HCT116 (cell line): ENCODE data around the gene SPINK14. TPM values are rescaled to one million over a fixed set of nuclear protein-coding genes. Genes with fewer than 3 reads are reported as not detected.

Experiments
- ATAC-seq: fragments of 200-7000 bp; cut with Tn5 transposase; 2 replicates; pipeline ENCODE4 v1.9.1; 2020; ENCODE audit warnings: mild to moderate bottlenecking, moderate library complexity
- BruUV-seq: library from RNA; stranded (reverse); fragments of 400-500 nt; replicated peaks from 2 replicates; lab custom pipeline; 2021; lab: Mats Ljungman, UMichigan
- CTCF ChIA-PET: fragments of 300-600 bp; sonication (Branson Sonifier 250); formaldehyde crosslinking; loops from one replicate; lab custom pipeline; 2021; ENCODE audit warnings: antibody characterized with exemption; lab: Charles Lee
- POLR2A ChIA-PET: fragments of 300-600, 350-600 bp; sonication (Branson Sonifier 250); formaldehyde crosslinking; loops from one replicate; lab custom pipeline; 2021; ENCODE audit warnings: antibody characterized with exemption; lab: Charles Lee
- RAD21 ChIA-PET, 2 experiments: fragments of 300-600 bp; sonication (Branson Sonifier 250); formaldehyde crosslinking; loops; one replicate each; lab custom pipeline; 2023; ENCODE audit warnings: low total read pairs in 2 of 2; ENCODE audit not compliant: uncharacterized antibody in 2 of 2, unreplicated experiment in 2 of 2, low non-redundant PET in 1 of 2; lab: Charles Lee
- DNase-seq: peaks from one replicate; pipeline ENCODE4 v3.0.0-alpha.2; 2010; ENCODE audit warnings: low read depth, low spot score
- H2AFZ ChIP-seq: fragments of 200-600 bp; shearing (Covaris generic), sonication (generic); 2 replicates; pipeline ENCODE4 v1.6.1; 2017; ENCODE audit warnings: low read depth, mixed run types, mixed read lengths, antibody characterized with exemption, low read length; ENCODE audit not compliant: poor library complexity, severe bottlenecking
- H3K27ac ChIP-seq: 2 replicates; pipeline ENCODE4 v1.5.1; 2012; ENCODE audit warnings: low read depth, low read length
- H3K27me3 ChIP-seq: fragments of 200-600 bp; sonication (generic); 2 replicates; pipeline ENCODE4 v1.6.1; 2016; ENCODE audit warnings: mixed run types, low read length, mixed read lengths; ENCODE audit not compliant: insufficient read depth
- H3K36me3 ChIP-seq, 2 experiments: fragments of 200-500 bp in 1 of 2; fragments of 200-600 bp in 1 of 2; sonication (Bioruptor generic) in 1 of 2; sonication (generic) in 1 of 2; 2 replicates each; pipeline versions ENCODE4 v1.5.1 to v1.6.1; 2014 to 2016; ENCODE audit warnings: low read length in 2 of 2, inconsistent platforms in 1 of 2, mixed read lengths in 1 of 2, mixed run types in 1 of 2; ENCODE audit not compliant: insufficient read depth in 2 of 2, control insufficient read depth in 1 of 2
- H3K4me1 ChIP-seq, 2 experiments: fragments of 200-600 bp in 1 of 2; sonication (generic) in 1 of 2; 2 replicates each; pipeline versions ENCODE4 v1.5.1 to v1.6.1; 2012 to 2017; ENCODE audit warnings: low read length in 2 of 2, inconsistent platforms in 1 of 2, mild to moderate bottlenecking in 1 of 2, mixed read lengths in 1 of 2, mixed run types in 1 of 2, moderate library complexity in 1 of 2; ENCODE audit not compliant: insufficient read depth in 2 of 2, control insufficient read depth in 1 of 2
- H3K4me2 ChIP-seq: fragments of 200-600 bp; sonication (generic); 2 replicates; pipeline ENCODE4 v1.6.1; 2017; ENCODE audit warnings: mixed run types, low read length, mixed read lengths
- H3K4me3 ChIP-seq, 2 experiments: fragments of 200-600 bp in 1 of 2; sonication (generic) in 1 of 2; replicated peaks in 1 of 2; 2 replicates each; pipeline ENCODE4 v1.5.1; 2011 to 2016; ENCODE audit warnings: low read length in 2 of 2, control low read depth in 1 of 2, low read depth in 1 of 2, mild to moderate bottlenecking in 1 of 2, mixed read lengths in 1 of 2, mixed run types in 1 of 2
- H3K79me2 ChIP-seq: fragments of 200-600 bp; sonication (generic); 2 replicates; pipeline ENCODE4 v1.6.1; 2017; ENCODE audit warnings: mild to moderate bottlenecking, mixed run types, low read length, moderate library complexity, mixed read lengths; ENCODE audit not compliant: insufficient read depth
- H3K9ac ChIP-seq: fragments of 200-600 bp; sonication (generic); 2 replicates; pipeline ENCODE4 v1.6.1; 2016; ENCODE audit warnings: low read length, mixed read lengths
- H3K9me2 ChIP-seq: fragments of 200-600 bp; sonication (generic), shearing (Covaris generic); 2 replicates; pipeline ENCODE4 v1.6.1; 2017; ENCODE audit warnings: mixed run types, mild to moderate bottlenecking, moderate library complexity; ENCODE audit not compliant: insufficient read depth
- H3K9me3 ChIP-seq, 2 experiments: fragments of 200-500 bp in 1 of 2; fragments of 200-600 bp in 1 of 2; sonication (Bioruptor generic) in 1 of 2; sonication (generic) in 1 of 2; 2 replicates each; pipeline ENCODE4 v1.6.1; 2014 to 2017; ENCODE audit warnings: low read length in 2 of 2, mixed read lengths in 2 of 2, inconsistent platforms in 1 of 2, low read depth in 1 of 2, mild to moderate bottlenecking in 1 of 2, mixed run types in 1 of 2, moderate library complexity in 1 of 2; ENCODE audit not compliant: control insufficient read depth in 1 of 2, insufficient read depth in 1 of 2
- H4K20me1 ChIP-seq: fragments of 200-600 bp; sonication (generic), shearing (Covaris generic); 2 replicates; pipeline ENCODE4 v1.6.1; 2017; ENCODE audit warnings: mixed run types, mild to moderate bottlenecking, moderate library complexity; ENCODE audit not compliant: insufficient read depth
- ATF3 ChIP-seq: IDR thresholded peaks from 2 replicates; pipeline ENCODE4 v1.6.1; 2012
- CTCF ChIP-seq, 3 experiments: fragments of 200-600 bp in 1 of 3; sonication (generic) in 1 of 3; IDR thresholded peaks in 2 of 3; conservative IDR thresholded peaks in 1 of 3; 2 replicates each; pipeline ENCODE4 v1.5.1; 2012 to 2017; ENCODE audit warnings: low read depth in 2 of 3, low read length in 2 of 3, antibody characterized with exemption in 1 of 3, borderline replicate concordance in 1 of 3, control low read depth in 1 of 3, mild to moderate bottlenecking in 1 of 3, mixed read lengths in 1 of 3, mixed run types in 1 of 3, moderate library complexity in 1 of 3; ENCODE audit not compliant: insufficient read depth in 1 of 3
- EZH2 ChIP-seq: fragments of 200-600 bp; sonication (generic); IDR thresholded peaks from 2 replicates; pipeline ENCODE4 v1.6.1; 2017; ENCODE audit warnings: antibody characterized with exemption, mixed run types
- EZH2phosphoT487 ChIP-seq: fragments of 200-600 bp; IDR thresholded peaks from 2 replicates; pipeline ENCODE4 v1.6.1; 2018; ENCODE audit warnings: antibody characterized with exemption, borderline replicate concordance
- FOSL1 ChIP-seq: IDR thresholded peaks from 2 replicates; pipeline ENCODE4 v1.6.1; 2012; ENCODE audit warnings: low read depth
- POLR2A ChIP-seq: IDR thresholded peaks from 2 replicates; pipeline ENCODE4 v1.7.0; 2011; ENCODE audit warnings: borderline replicate concordance; ENCODE audit not compliant: insufficient read depth, insufficient read length; ENCODE audit errors: extremely low read depth
- POLR2AphosphoS5 ChIP-seq: IDR thresholded peaks from 2 replicates; pipeline ENCODE4 v1.6.1; 2011; ENCODE audit warnings: mild to moderate bottlenecking, low read depth, low read length, moderate library complexity
- RAD21 ChIP-seq: IDR thresholded peaks from 2 replicates; pipeline ENCODE4 v1.6.1; 2012; ENCODE audit warnings: low read depth, mild to moderate bottlenecking
- REST ChIP-seq: IDR thresholded peaks from 2 replicates; pipeline ENCODE4 v1.6.1; 2012; ENCODE audit warnings: low read depth
- SIN3A ChIP-seq: IDR thresholded peaks from 2 replicates; pipeline ENCODE4 v1.6.1; 2012; ENCODE audit warnings: low read depth
- SP1 ChIP-seq: IDR thresholded peaks from 2 replicates; pipeline ENCODE4 v1.6.1; 2012; ENCODE audit warnings: low read depth
- TCF7L2 ChIP-seq: IDR thresholded peaks from 2 replicates; pipeline ENCODE4 v1.7.0; 2011; ENCODE audit warnings: borderline replicate concordance, inconsistent platforms; ENCODE audit not compliant: insufficient read depth, insufficient read length; ENCODE audit errors: extremely low read depth
- ZFX ChIP-seq: fragments of 450-650 bp; IDR thresholded peaks from 2 replicates; pipeline ENCODE4 v1.6.1; 2017
- ZNF274 ChIP-seq: fragments of 200-500 bp; sonication (Bioruptor generic); IDR thresholded peaks from 2 replicates; pipeline ENCODE4 v1.6.1; 2014; ENCODE audit warnings: mild to moderate bottlenecking, low read depth, low read length, inconsistent platforms
- intact Hi-C: fragments of 100-400 bp; cut with micrococcal nuclease; formaldehyde crosslinking; loops from 2 replicates; pipeline ENCODE4 v1.10.0; 2022
- total RNA-seq: library from RNA; stranded (reverse); gene quantifications from one replicate; pipeline ENCODE4 v1.2.1, GENCODE V29; 2021; ENCODE audit not compliant: unreplicated experiment
- TF ChIP-seq, protein P1 (sequence below): IDR thresholded peaks from 2 replicates; pipeline ENCODE4 v1.6.1; 2012
- TF ChIP-seq, protein P2 (sequence below): IDR thresholded peaks from 2 replicates; pipeline ENCODE4 v1.6.1; 2011; ENCODE audit warnings: mild to moderate bottlenecking, low read length, moderate library complexity; ENCODE audit not compliant: insufficient replicate concordance; ENCODE audit errors: extremely low read depth

Gene SPINK14
- total RNA-seq, 1 experiment from 2014 or later = not detected

DNA sequence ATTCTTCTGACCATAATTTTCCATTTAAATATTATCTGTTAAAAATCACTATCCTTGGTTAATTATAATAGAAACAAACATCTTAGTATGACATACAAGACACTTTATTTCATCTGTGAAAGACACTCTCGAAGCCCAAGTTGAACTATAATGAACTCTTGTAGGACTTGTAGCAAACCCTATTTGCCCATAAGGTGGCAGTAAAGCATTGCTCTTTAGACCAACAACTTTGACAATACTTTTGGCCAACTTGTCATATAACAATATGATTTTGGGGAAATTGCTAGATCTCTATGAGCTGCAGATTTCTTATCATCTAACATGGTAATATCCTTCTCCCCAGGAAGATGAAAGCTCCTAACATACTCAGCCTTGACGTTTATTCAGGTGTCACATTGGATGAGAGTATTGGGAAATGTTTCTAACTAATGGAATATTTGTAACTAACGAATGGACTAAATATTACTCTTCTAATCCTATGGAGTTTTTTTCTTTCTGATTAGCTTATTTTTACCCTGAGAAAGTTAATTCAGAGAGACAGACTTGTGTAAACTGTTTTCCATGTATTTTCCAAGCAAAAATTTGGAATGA is 11.0 kb downstream of the SPINK14 start:
- intact Hi-C loops = loop anchor here (1.0 to 5.0 kb wide), 5 partner anchors 195 to 855 kb away; no protein-coding TSS in a partner anchor
- BruUV-seq = no TSS peak
- H3K79me2 ChIP-seq = no peaks in the 10 kb centered on the region
- ATAC-seq (peak; percentile 78), DNase-seq (peak; percentile 48)
- CTCF ChIA-PET = interaction anchor here (1.2 to 1.9 kb wide), 2 partner anchors 195 to 552 kb away, joined by 6 to 29 read pairs; no protein-coding TSS in a partner anchor
- no peaks in the 10 kb centered on the region for H3K9me3 ChIP-seq
- POLR2A ChIA-PET = no interaction called here
- H3K4me1 ChIP-seq = no peaks in the 10 kb centered on the region
- no peaks in the 10 kb centered on the region for H3K27me3 ChIP-seq
- H3K4me3 ChIP-seq = no peak overlapping the region
- RAD21 ChIA-PET = no interaction called here
- no peaks in the 10 kb centered on the region for H3K36me3 ChIP-seq
- H4K20me1 ChIP-seq = no peaks in the 10 kb centered on the region
- TF ChIP-seq ZFX (no peak), POLR2AphosphoS5 (no peak), FOSL1 (no peak), REST (no peak), ATF3 (no peak), EZH2 (no peak), RAD21 (peak; percentile 84), SIN3A (no peak), CTCF (IDR thresholded peaks at IDR 0.05 in 2 of 3, conservative IDR thresholded peaks at IDR 0.05 in 1 of 3; ENCODE audit: borderline replicate concordance in 1 of 3, insufficient read depth in 1 of 3, low read depth in 2 of 3, low read length in 2 of 3) (peak; percentile 62 to 76 (median 72)), EZH2phosphoT487 (no peak), ZNF274 (no peak), SP1 (no peak), POLR2A (no peak), TCF7L2 (no peak)
- TF ChIP-seq, protein P1, sequence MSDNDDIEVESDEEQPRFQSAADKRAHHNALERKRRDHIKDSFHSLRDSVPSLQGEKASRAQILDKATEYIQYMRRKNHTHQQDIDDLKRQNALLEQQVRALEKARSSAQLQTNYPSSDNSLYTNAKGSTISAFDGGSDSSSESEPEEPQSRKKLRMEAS = no peak
- TF ChIP-seq, protein P2, sequence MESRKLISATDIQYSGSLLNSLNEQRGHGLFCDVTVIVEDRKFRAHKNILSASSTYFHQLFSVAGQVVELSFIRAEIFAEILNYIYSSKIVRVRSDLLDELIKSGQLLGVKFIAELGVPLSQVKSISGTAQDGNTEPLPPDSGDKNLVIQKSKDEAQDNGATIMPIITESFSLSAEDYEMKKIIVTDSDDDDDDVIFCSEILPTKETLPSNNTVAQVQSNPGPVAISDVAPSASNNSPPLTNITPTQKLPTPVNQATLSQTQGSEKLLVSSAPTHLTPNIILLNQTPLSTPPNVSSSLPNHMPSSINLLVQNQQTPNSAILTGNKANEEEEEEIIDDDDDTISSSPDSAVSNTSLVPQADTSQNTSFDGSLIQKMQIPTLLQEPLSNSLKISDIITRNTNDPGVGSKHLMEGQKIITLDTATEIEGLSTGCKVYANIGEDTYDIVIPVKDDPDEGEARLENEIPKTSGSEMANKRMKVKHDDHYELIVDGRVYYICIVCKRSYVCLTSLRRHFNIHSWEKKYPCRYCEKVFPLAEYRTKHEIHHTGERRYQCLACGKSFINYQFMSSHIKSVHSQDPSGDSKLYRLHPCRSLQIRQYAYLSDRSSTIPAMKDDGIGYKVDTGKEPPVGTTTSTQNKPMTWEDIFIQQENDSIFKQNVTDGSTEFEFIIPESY = no peak
- no peak overlapping the region for H3K27ac ChIP-seq
- no peaks in the 10 kb centered on the region for H3K9me2 ChIP-seq
- no peak overlapping the region for H3K4me2 ChIP-seq
- no peak overlapping the region for H2AFZ ChIP-seq
- H3K9ac ChIP-seq = no peak overlapping the region
